Glutamatergic neuron (in vitro differentiated cells): ENCODE measurements around the gene MX2. TPM values are rescaled to one million over a fixed set of nuclear protein-coding genes. Genes with fewer than 3 reads are reported as not detected.

Experiments
- DNase-seq: peaks from one replicate; pipeline ENCODE4 v3.0.0; 2022
- H3K27ac Mint-ChIP-seq: one replicate; pipeline ENCODE4 v1.8.0; 2020; ENCODE audit warnings: mild to moderate bottlenecking, mixed read lengths, inconsistent platforms; ENCODE audit not compliant: unreplicated experiment
- H3K27me3 Mint-ChIP-seq: one replicate; pipeline ENCODE4 v1.8.0; 2020; ENCODE audit warnings: mild to moderate bottlenecking, moderate library complexity, mixed read lengths, inconsistent platforms; ENCODE audit not compliant: unreplicated experiment
- H3K36me3 Mint-ChIP-seq: one replicate; pipeline ENCODE4 v1.8.0; 2020; ENCODE audit warnings: mild to moderate bottlenecking, mixed read lengths, inconsistent platforms; ENCODE audit not compliant: unreplicated experiment
- H3K4me1 Mint-ChIP-seq: one replicate; pipeline ENCODE4 v1.8.0; 2020; ENCODE audit warnings: mild to moderate bottlenecking, low read depth, mixed read lengths, inconsistent platforms; ENCODE audit not compliant: unreplicated experiment
- H3K4me3 Mint-ChIP-seq: one replicate; pipeline ENCODE4 v1.8.0; 2020; ENCODE audit warnings: mild to moderate bottlenecking, mixed read lengths, inconsistent platforms; ENCODE audit not compliant: unreplicated experiment
- H3K9me3 Mint-ChIP-seq: one replicate; pipeline ENCODE4 v1.8.0; 2020; ENCODE audit warnings: mild to moderate bottlenecking, moderate library complexity, mixed read lengths, inconsistent platforms; ENCODE audit not compliant: unreplicated experiment
- CTCF ChIP-seq: fragments of 200-600 bp; sonication (generic); IDR thresholded peaks from one replicate; pipeline ENCODE4 v1.5.0; 2021; ENCODE audit not compliant: partially characterized antibody, unreplicated experiment
- total RNA-seq: library from RNA; stranded (reverse); fragmentation: NEBNext Ultra II Directional; extraction: Animal tissue kit (Norgen Biotek cat#: 25700); gene quantifications from one replicate; pipeline ENCODE4 v1.2.1, GENCODE V29; 2021; ENCODE audit not compliant: unreplicated experiment

MX2 gene
- total RNA-seq, 1 donor from 2014 or later = not detected

- Mint-ChIP-seq H3K36me3 (no peaks in the 10 kb centered on the region), H3K27me3 (peaks cover 2% of the 10 kb centered on the region), H3K27ac (no peak overlapping the region), H3K4me1 (peaks cover 2% of the 10 kb centered on the region), H3K9me3 (no peaks in the 10 kb centered on the region), H3K4me3 (no peak overlapping the region)
- DNase-seq = no peak
- TF ChIP-seq CTCF = no peak
Observed at GRCh38 chr21:41348434-41348833, 13.4 kb upstream of the MX2 start.

DNA sequence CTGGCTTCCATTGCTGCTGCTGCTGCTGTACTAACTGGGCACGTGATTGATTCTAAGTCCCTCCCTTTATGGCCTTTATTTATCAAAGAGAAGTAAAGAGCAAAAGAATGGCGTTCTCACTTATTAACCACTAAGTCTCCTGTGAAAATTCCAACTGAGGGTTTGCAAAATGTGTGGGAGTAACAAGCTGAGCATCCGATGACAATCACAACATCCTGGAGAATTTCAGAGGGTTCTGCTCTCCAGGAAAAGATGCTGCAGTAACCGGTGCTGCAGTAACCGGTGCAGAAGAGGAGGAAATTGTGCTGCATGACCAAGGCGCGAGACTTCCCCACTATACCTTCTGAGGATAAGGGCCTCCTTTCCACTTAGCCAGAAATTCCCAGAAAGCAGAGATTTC is 12.7 kb upstream of the MX2 start:
- H3K27ac Mint-ChIP-seq = no peak overlapping the region
- no peak for TF ChIP-seq CTCF
- H3K36me3 Mint-ChIP-seq = no peaks in the 10 kb centered on the region
- no peak overlapping the region for H3K4me3 Mint-ChIP-seq
- H3K9me3 Mint-ChIP-seq = no peaks in the 10 kb centered on the region
- peaks cover 2% of the 10 kb centered on the region for H3K4me1 Mint-ChIP-seq
- no peak for DNase-seq
- peaks cover 2% of the 10 kb centered on the region for H3K27me3 Mint-ChIP-seq

- no peaks in the 10 kb centered on the region for H3K36me3 Mint-ChIP-seq
Observed at GRCh38 chr21:41349619-41350390, 12.0 kb upstream of the MX2 start.

GRCh38 chr21:41350436-41351155 is 11.2 kb upstream of the MX2 start:
- no peaks in the 10 kb centered on the region for H3K4me1 Mint-ChIP-seq
- H3K36me3 Mint-ChIP-seq = no peaks in the 10 kb centered on the region
- peaks cover 2% of the 10 kb centered on the region for H3K27me3 Mint-ChIP-seq
- H3K27ac Mint-ChIP-seq = no peak overlapping the region
- TF ChIP-seq CTCF = no peak
- DNase-seq = no peak
- H3K9me3 Mint-ChIP-seq = peaks cover 2% of the 10 kb centered on the region
- H3K4me3 Mint-ChIP-seq = no peak overlapping the region

More at GRCh38 chr21:41349619-41350390, 12.0 kb upstream of the MX2 start:
- Mint-ChIP-seq H3K9me3 (peaks cover 2% of the 10 kb centered on the region), H3K4me1 (no peaks in the 10 kb centered on the region), H3K4me3 (no peak overlapping the region), H3K27ac (no peak overlapping the region), H3K27me3 (peaks cover 2% of the 10 kb centered on the region)
- TF ChIP-seq CTCF = no peak
- no peak for DNase-seq

- no peak overlapping the region for H3K4me3 Mint-ChIP-seq
- no peak for DNase-seq
- TF ChIP-seq CTCF = no peak
- H3K27me3 Mint-ChIP-seq = peaks cover 4% of the 10 kb centered on the region
- no peak overlapping the region for H3K27ac Mint-ChIP-seq
- H3K4me1 Mint-ChIP-seq = peaks cover 11% of the 10 kb centered on the region
- H3K36me3 Mint-ChIP-seq = no peaks in the 10 kb centered on the region
- H3K9me3 Mint-ChIP-seq = peaks cover 6% of the 10 kb centered on the region
Observed at GRCh38 chr21:41357546-41357945, 4.3 kb upstream of the MX2 start.
